Embryonic facial prominence (tissue), 1 donor: ENCODE results near the gene RANBP10.

Source experiments
- DNase-seq: peaks from one replicate; pipeline ENCODE4 v3.0.0-alpha.2; 2016; ENCODE audit errors: extremely low spot score

The RANBP10 gene

GRCh38 chr16:67676939-67677338, 129.4 kb downstream of the RANBP10 start:
- DNase-seq: no peak

- DNase-seq: no peak
These were observed 129.8 kb downstream of the RANBP10 start for GRCh38 chr16:67676516-67676915.

DNA sequence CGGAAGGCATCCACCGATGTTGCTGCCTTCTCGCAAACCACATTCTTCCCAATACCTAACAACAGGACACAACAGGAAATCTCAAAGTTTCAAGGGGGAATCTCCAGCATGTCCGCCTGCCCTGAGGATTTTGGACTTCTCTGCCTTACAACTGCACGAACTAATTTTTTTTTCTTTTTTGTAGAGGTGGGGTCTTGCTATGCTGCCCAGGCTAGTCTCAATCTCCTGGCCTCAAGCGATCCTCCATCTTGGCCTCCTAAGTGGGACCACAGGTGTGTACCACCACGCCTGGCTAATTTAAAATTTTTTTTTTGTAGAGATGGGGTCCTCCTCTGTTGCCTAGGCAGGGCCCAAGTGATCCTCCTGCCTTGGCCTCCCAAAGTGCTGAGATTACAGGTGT, 130.4 kb downstream of the RANBP10 start:
- no peak for DNase-seq

- DNase-seq: no peak
These were observed 130.8 kb downstream of the RANBP10 start for GRCh38 chr16:67675579-67675935.

DNA sequence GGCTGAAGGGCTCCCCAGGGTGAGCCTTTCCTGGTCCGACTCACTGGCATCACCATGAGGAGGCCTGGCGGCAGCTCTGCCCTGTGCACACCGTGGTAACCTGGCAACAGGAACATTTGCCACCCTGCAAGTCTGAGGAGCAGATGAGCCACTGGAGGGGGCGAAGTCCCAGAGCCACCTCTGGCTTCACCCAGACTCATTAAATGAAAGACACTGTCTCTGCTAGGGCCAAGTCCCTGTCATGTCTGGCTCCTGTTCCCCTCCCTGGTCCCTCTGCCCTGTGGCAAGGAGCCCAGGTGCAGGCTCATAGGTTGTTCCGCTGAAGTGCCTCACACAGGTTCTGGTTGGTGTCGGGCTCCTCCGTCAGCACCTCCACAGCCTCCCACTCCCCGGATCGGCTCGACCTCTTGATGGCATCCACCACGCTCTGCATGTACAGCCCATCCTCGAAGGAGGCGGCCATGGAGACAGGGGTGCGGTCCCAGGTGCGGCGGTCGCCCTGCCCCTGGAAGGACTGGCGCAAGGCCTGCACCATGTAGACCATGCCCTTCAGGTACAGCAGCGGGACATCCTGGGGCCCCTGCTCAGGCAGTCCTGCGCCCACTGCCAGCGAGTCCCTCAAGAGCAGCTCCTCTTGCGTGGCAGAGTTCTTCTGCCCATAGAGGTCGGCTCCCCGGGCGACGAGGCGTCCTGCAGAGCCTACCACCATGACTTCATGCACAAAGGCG, 131.3 kb downstream of the RANBP10 start:
- DNase-seq: no peak

GRCh38 chr16:67673712-67674580, 132.4 kb downstream of the RANBP10 start:
- no peak for DNase-seq
